CD14-positive monocyte (primary cell): ENCODE data around the gene CRYBA4. TPM values are rescaled to one million over a fixed set of nuclear protein-coding genes. Genes with fewer than 3 reads are reported as not detected.

ENCODE experiments used
- DNase-seq, 3 donors: peaks; one replicate each; pipeline ENCODE4 v3.0.0-alpha.2; 2011 to 2022
- H2AFZ ChIP-seq: 2 replicates; pipeline ENCODE4 v1.6.0; 2012; ENCODE audit warnings: mild to moderate bottlenecking, low read depth, low read length, inconsistent platforms; ENCODE audit not compliant: insufficient read depth, poor library complexity, severe bottlenecking
- H3K27ac ChIP-seq, 2 donors: 1 replicate in 1 of 2; 2 replicates in 1 of 2; pipeline ENCODE4 v1.5.1; 2012 to 2013; ENCODE audit warnings: low read length in 2 of 2, control low read depth in 1 of 2, inconsistent platforms in 1 of 2, low read depth in 1 of 2, mild to moderate bottlenecking in 1 of 2
- H3K27me3 ChIP-seq, 2 donors: one replicate each; pipeline versions ENCODE4 v1.6.0 to v1.6.1; 2011 to 2013; ENCODE audit warnings: low read length in 2 of 2; ENCODE audit not compliant: control insufficient read depth in 2 of 2, insufficient read depth in 2 of 2
- H3K36me3 ChIP-seq, 2 donors: replicated peaks in 1 of 2; 1 replicate in 1 of 2; 2 replicates in 1 of 2; pipeline versions ENCODE4 v1.5.1 to v1.6.1; 2012 to 2013; ENCODE audit warnings: low read length in 2 of 2, control low read depth in 1 of 2, inconsistent platforms in 1 of 2, mild to moderate bottlenecking in 1 of 2; ENCODE audit not compliant: insufficient read depth in 2 of 2, control insufficient read depth in 1 of 2
- H3K4me1 ChIP-seq, 2 donors: 1 replicate in 1 of 2; 2 replicates in 1 of 2; pipeline versions ENCODE4 v1.5.1 to v1.6.1; 2012 to 2013; ENCODE audit warnings: low read length in 2 of 2, control low read depth in 1 of 2, inconsistent platforms in 1 of 2, mild to moderate bottlenecking in 1 of 2, moderate library complexity in 1 of 2; ENCODE audit not compliant: insufficient read depth in 2 of 2, control insufficient read depth in 1 of 2
- H3K4me2 ChIP-seq: replicated peaks from 2 replicates; pipeline ENCODE3; 2012; ENCODE audit warnings: low read length, moderate library complexity, mild to moderate bottlenecking; ENCODE audit not compliant: poor library complexity, severe bottlenecking; ENCODE audit errors: extremely low read depth
- H3K4me3 ChIP-seq, 3 experiments: fragments of 200-600 bp in 1 of 3; sonication (generic) in 1 of 3; replicated peaks in 1 of 3; 1 replicate in 2 of 3; 2 replicates in 1 of 3; pipeline ENCODE4 v1.5.1; 2011 to 2013; ENCODE audit warnings: low read length in 3 of 3, mild to moderate bottlenecking in 3 of 3, control low read depth in 2 of 3, low read depth in 2 of 3, inconsistent platforms in 1 of 3, moderate library complexity in 1 of 3
- H3K79me2 ChIP-seq: 2 replicates; pipeline ENCODE4 v1.6.0; 2012; ENCODE audit warnings: mild to moderate bottlenecking, control low read depth, inconsistent platforms, low read length, moderate library complexity; ENCODE audit not compliant: insufficient read depth
- H3K9ac ChIP-seq: 2 replicates; pipeline ENCODE4 v1.6.0; 2017; ENCODE audit warnings: low read length, mild to moderate bottlenecking; ENCODE audit not compliant: insufficient read depth, poor library complexity, severe bottlenecking
- H3K9me3 ChIP-seq, 2 donors: replicated peaks in 1 of 2; 1 replicate in 1 of 2; 2 replicates in 1 of 2; pipeline versions ENCODE4 v1.5.1 to v1.6.1; 2012 to 2013; ENCODE audit warnings: low read length in 2 of 2, control low read depth in 1 of 2; ENCODE audit not compliant: control insufficient read depth in 1 of 2, insufficient read depth in 1 of 2
- H4K20me1 ChIP-seq: 2 replicates; pipeline ENCODE4 v1.6.0; 2012; ENCODE audit warnings: mild to moderate bottlenecking, low read length, control low read depth, moderate library complexity; ENCODE audit not compliant: insufficient read depth
- H3K27ac Mint-ChIP-seq, 7 donors: one replicate each; pipeline ENCODE4 v1.8.0; 2020; ENCODE audit warnings: mild to moderate bottlenecking in 7 of 7, mixed read lengths in 7 of 7, moderate library complexity in 6 of 7, inconsistent platforms in 2 of 7
- H3K27me3 Mint-ChIP-seq, 3 donors: one replicate each; pipeline ENCODE4 v1.8.0; 2021 to 2022; ENCODE audit warnings: low read depth in 3 of 3, mild to moderate bottlenecking in 3 of 3, mixed read lengths in 3 of 3, moderate library complexity in 3 of 3, inconsistent platforms in 1 of 3
- H3K36me3 Mint-ChIP-seq, 2 donors: one replicate each; pipeline ENCODE4 v1.8.0; 2020; ENCODE audit warnings: mixed read lengths in 2 of 2, inconsistent platforms in 1 of 2, mild to moderate bottlenecking in 1 of 2
- H3K4me1 Mint-ChIP-seq: one replicate; pipeline ENCODE4 v1.8.0; 2020; ENCODE audit warnings: mild to moderate bottlenecking, mixed read lengths
- H3K4me3 Mint-ChIP-seq, 2 donors: one replicate each; pipeline ENCODE4 v1.8.0; 2020; ENCODE audit warnings: mild to moderate bottlenecking in 2 of 2, mixed read lengths in 2 of 2, moderate library complexity in 1 of 2
- H3K9me3 Mint-ChIP-seq, 7 donors: one replicate each; pipeline ENCODE4 v1.8.0; 2020 to 2022; ENCODE audit warnings: mixed read lengths in 7 of 7, mild to moderate bottlenecking in 6 of 7, moderate library complexity in 6 of 7, inconsistent platforms in 2 of 7
- CTCF ChIP-seq: fragments of 200-600 bp; IDR thresholded peaks from one replicate; pipeline ENCODE4 v1.8.0; 2022; ENCODE audit warnings: antibody characterized with exemption, mild to moderate bottlenecking
- WGBS: methylation state at CpG from one replicate; pipeline ENCODE4 v1.1.5; 2013; ENCODE audit warnings: missing lambda C conversion rate; ENCODE audit not compliant: insufficient coverage; 5-methylcytosine and 5-hydroxymethylcytosine counted together
- intact Hi-C, 2 donors: fragments of 100-400 bp; cut with micrococcal nuclease; formaldehyde crosslinking; loops; one replicate each; pipeline versions ENCODE4 v1.15.0 to v1.15.1; 2023
- polyA plus RNA-seq, 3 donors: library from polyadenylated mRNA; depleted of rRNA in 1 of 3; unstranded in 2 of 3; stranded (reverse) in 1 of 3; fragments of 300-500 nt in 2 of 3; fragments of >200 nt in 1 of 3; fragmentation: Illumina TruSeq in 2 of 3; gene quantifications; 1 replicate in 2 of 3; 2 replicates in 1 of 3; pipeline ENCODE4 v1.2.3, GENCODE V29; 2012 to 2021

CRYBA4 gene
- polyA plus RNA-seq, 3 donors = not detected

- Histone ChIP-seq H3K27ac (no peak overlapping the region), H3K4me1 (no peaks in the 10 kb centered on the region), H3K4me3 (no peak overlapping the region), H3K36me3 (no peaks in the 10 kb centered on the region), H3K4me2 (no peak overlapping the region), H3K27me3 (no peaks in the 10 kb centered on the region), H3K9ac (no peak overlapping the region), H3K9me3 (no peaks in the 10 kb centered on the region), H2AFZ (no peak overlapping the region), H3K79me2 (no peaks in the 10 kb centered on the region), H4K20me1 (no peaks in the 10 kb centered on the region)
- intact Hi-C loops = no loop called here
- peaks cover 0 to 5% (median 2%) of the 10 kb centered on the region in 7 donors for H3K9me3 Mint-ChIP-seq
- DNase-seq = no peak
- H3K4me1 Mint-ChIP-seq = no peaks in the 10 kb centered on the region
- no peak overlapping the region for H3K27ac Mint-ChIP-seq
- H3K36me3 Mint-ChIP-seq = no peaks in the 10 kb centered on the region
- H3K4me3 Mint-ChIP-seq = no peak overlapping the region
- 100% methylated on average over 1 of the region's 2 CpGs for WGBS
- no peak for TF ChIP-seq CTCF
- peaks cover 2 to 6% (median 6%) of the 10 kb centered on the region in 3 donors for H3K27me3 Mint-ChIP-seq
These were observed 13.4 kb downstream of the CRYBA4 start for GRCh38 chr22:26635117-26635516.

GRCh38 chr22:26636296-26636695 lies 14.5 kb downstream of the CRYBA4 start:
- no peaks in the 10 kb centered on the region for H3K36me3 Mint-ChIP-seq
- 100% methylated on average over 1 of the region's 1 CpG for WGBS
- peaks cover 2 to 6% (median 6%) of the 10 kb centered on the region in 3 donors for H3K27me3 Mint-ChIP-seq
- H3K4me3 Mint-ChIP-seq = no peak overlapping the region
- no peaks in the 10 kb centered on the region for H3K79me2 ChIP-seq
- H3K4me1 ChIP-seq = no peaks in the 10 kb centered on the region
- no peaks in the 10 kb centered on the region for H3K4me1 Mint-ChIP-seq
- H3K9ac ChIP-seq = no peak overlapping the region
- no peaks in the 10 kb centered on the region for H3K27me3 ChIP-seq
- H3K4me3 ChIP-seq = no peak overlapping the region
- no peak overlapping the region for H3K27ac ChIP-seq
- no peak for DNase-seq
- no peak overlapping the region for H3K27ac Mint-ChIP-seq
- no peaks in the 10 kb centered on the region for H3K9me3 ChIP-seq
- intact Hi-C loops = no loop called here
- H4K20me1 ChIP-seq = no peaks in the 10 kb centered on the region
- no peak overlapping the region for H3K4me2 ChIP-seq
- no peak overlapping the region for H2AFZ ChIP-seq
- no peaks in the 10 kb centered on the region for H3K36me3 ChIP-seq
- TF ChIP-seq CTCF = no peak
- H3K9me3 Mint-ChIP-seq = no peaks in the 10 kb centered on the region
